B cell (primary cell): ENCODE measurements around the gene VPS54. TPM values are rescaled to one million over a fixed set of nuclear protein-coding genes. Genes with fewer than 3 reads are reported as not detected.

Experiments used
- ATAC-seq: fragments of 200-7000 bp; cut with Tn5 transposase; one replicate; pipeline ENCODE4 v1.10.0; 2021; ENCODE audit warnings: low read depth, mild to moderate bottlenecking, moderate number of reproducible peaks, moderate library complexity
- CTCF ChIA-PET: fragments of 350-600 bp; sonication (Branson Sonifier 250); formaldehyde crosslinking; loops from one replicate; lab custom pipeline; 2021; ENCODE audit warnings: antibody characterized with exemption, inconsistent platforms; lab: Charles Lee
- POLR2A ChIA-PET: fragments of 350-600 bp; sonication (Branson Sonifier 250); formaldehyde crosslinking; loops from one replicate; lab custom pipeline; 2021; ENCODE audit warnings: antibody characterized with exemption; lab: Charles Lee
- DNase-seq: peaks from one replicate; pipeline ENCODE4 v3.0.0; 2013
- H2AFZ ChIP-seq: 2 replicates; pipeline ENCODE4 v1.6.1; 2012; ENCODE audit warnings: mild to moderate bottlenecking, low read depth, low read length; ENCODE audit not compliant: insufficient read depth, poor library complexity, severe bottlenecking
- H3K27ac ChIP-seq, 2 donors: 1 replicate in 1 of 2; 2 replicates in 1 of 2; pipeline ENCODE4 v1.5.1; 2012 to 2013; ENCODE audit warnings: low read length in 2 of 2, mild to moderate bottlenecking in 2 of 2, moderate library complexity in 1 of 2
- H3K27me3 ChIP-seq, 4 experiments: fragments of 200-600 bp in 1 of 4; sonication (generic) in 1 of 4; replicated peaks in 1 of 4; 1 replicate in 2 of 4; 2 replicates in 2 of 4; pipeline versions ENCODE4 v1.6.1 to v1.7.0; 2013 to 2016; ENCODE audit warnings: low read length in 3 of 4, mild to moderate bottlenecking in 2 of 4, mixed read lengths in 1 of 4, moderate library complexity in 1 of 4; ENCODE audit not compliant: insufficient read depth in 4 of 4, control insufficient read depth in 3 of 4; ENCODE audit errors: control extremely low read depth in 1 of 4
- H3K36me3 ChIP-seq, 2 experiments: replicated peaks in 1 of 2; 1 replicate in 1 of 2; 2 replicates in 1 of 2; pipeline versions ENCODE4 v1.6.1 to v1.7.1; 2013; ENCODE audit warnings: low read length in 1 of 2; ENCODE audit not compliant: insufficient read depth in 2 of 2, control insufficient read depth in 1 of 2; ENCODE audit errors: control extremely low read depth in 1 of 2, extremely low read depth in 1 of 2
- H3K4me1 ChIP-seq, 2 donors: fragments of 200-600 bp in 1 of 2; sonication (generic) in 1 of 2; 1 replicate in 1 of 2; 2 replicates in 1 of 2; pipeline versions ENCODE4 v1.5.1 to v1.6.1; 2013 to 2017; ENCODE audit warnings: low read length in 2 of 2; ENCODE audit not compliant: control insufficient read depth in 2 of 2, insufficient read depth in 2 of 2
- H3K4me2 ChIP-seq: replicated peaks from 2 replicates; pipeline ENCODE3; 2012; ENCODE audit warnings: mild to moderate bottlenecking, low read depth, low read length; ENCODE audit not compliant: poor library complexity, severe bottlenecking
- H3K4me3 ChIP-seq, 5 experiments: fragments of 200-600 bp in 1 of 5; sonication (generic) in 1 of 5; 1 replicate in 3 of 5; 2 replicates in 2 of 5; pipeline versions ENCODE4 v1.5.1 to v1.7.0; 2011 to 2016; ENCODE audit warnings: low read length in 4 of 5, mild to moderate bottlenecking in 4 of 5, low read depth in 2 of 5, control low read depth in 1 of 5, moderate library complexity in 1 of 5; ENCODE audit not compliant: insufficient read depth in 1 of 5; ENCODE audit errors: control extremely low read depth in 1 of 5, extremely low read depth in 1 of 5
- H3K79me2 ChIP-seq: fragments of 200-600 bp; sonication (generic); one replicate; pipeline ENCODE4 v1.6.0; 2016; ENCODE audit warnings: low read length; ENCODE audit not compliant: control insufficient read depth, insufficient read depth
- H3K9ac ChIP-seq: fragments of 200-600 bp; sonication (generic); 2 replicates; pipeline ENCODE4 v1.6.1; 2017; ENCODE audit warnings: mild to moderate bottlenecking, low read length, moderate library complexity
- H3K9me3 ChIP-seq, 3 donors: one replicate each; pipeline versions ENCODE4 v1.6.1 to v1.7.1; 2013; ENCODE audit warnings: low read length in 2 of 3; ENCODE audit not compliant: control insufficient read depth in 2 of 3, insufficient read depth in 1 of 3; ENCODE audit errors: control extremely low read depth in 1 of 3
- H4K20me1 ChIP-seq: 2 replicates; pipeline ENCODE4 v1.6.0; 2012; ENCODE audit warnings: mild to moderate bottlenecking, low read length; ENCODE audit not compliant: insufficient read depth, control insufficient read depth, poor library complexity, severe bottlenecking
- H3K27ac Mint-ChIP-seq: one replicate; pipeline ENCODE4 v1.8.0; 2021; ENCODE audit warnings: mixed read lengths
- H3K27me3 Mint-ChIP-seq: one replicate; pipeline ENCODE4 v1.8.0; 2021; ENCODE audit warnings: mixed read lengths
- H3K4me1 Mint-ChIP-seq: one replicate; pipeline ENCODE4 v1.8.0; 2021; ENCODE audit warnings: mixed read lengths
- H3K4me3 Mint-ChIP-seq: one replicate; pipeline ENCODE4 v1.8.0; 2021; ENCODE audit warnings: mixed read lengths
- H3K9me3 Mint-ChIP-seq: one replicate; pipeline ENCODE4 v1.8.0; 2022; ENCODE audit warnings: mixed read lengths; ENCODE audit not compliant: insufficient read depth
- EZH2 ChIP-seq: IDR thresholded peaks from 2 replicates; pipeline ENCODE4 v1.6.1; 2012; ENCODE audit warnings: borderline replicate concordance, low read depth, mild to moderate bottlenecking, moderate library complexity, low read length; ENCODE audit not compliant: insufficient read depth, poor library complexity, severe bottlenecking
- WGBS: methylation state at CpG from one replicate; pipeline ENCODE4 v1.1.5; 2013; ENCODE audit warnings: missing lambda C conversion rate; ENCODE audit not compliant: insufficient coverage; 5-methylcytosine and 5-hydroxymethylcytosine counted together
- intact Hi-C: fragments of 100-400 bp; cut with micrococcal nuclease; formaldehyde crosslinking; loops from one replicate; pipeline ENCODE4 v1.10.0; 2022
- polyA plus RNA-seq: library from polyadenylated mRNA; depleted of rRNA; stranded (reverse); fragments of >200 nt; gene quantifications from 2 replicates; pipeline ENCODE4 v1.2.3, GENCODE V29; 2012
- total RNA-seq, 2 donors: library from RNA; stranded (reverse); fragments of 120-200 nt in 1 of 2; gene quantifications; 1 replicate in 1 of 2; 2 replicates in 1 of 2; pipeline versions ENCODE4 v1.2.3 to v1.2.4, GENCODE V29; 2013 to 2022
- TF ChIP-seq, protein P1 (sequence below): fragments of 200-600 bp; IDR thresholded peaks from one replicate; pipeline ENCODE4 v1.8.0; 2022; ENCODE audit warnings: antibody characterized with exemption, mild to moderate bottlenecking

Gene VPS54
- total and polyA plus RNA-seq, 2 donors (not counting 1 experiment from before 2014, with no cell fraction given): 6.2 to 13.2 TPM

- Mint-ChIP-seq H3K9me3 (no peaks in the 10 kb centered on the region), H3K4me1 (peaks cover 23% of the 10 kb centered on the region), H3K27ac (no peak overlapping the region), H3K4me3 (no peak overlapping the region), H3K27me3 (no peaks in the 10 kb centered on the region)
- Histone ChIP-seq H3K4me2 (no peak overlapping the region), H3K9ac (no peak overlapping the region), H3K4me3 (no peak overlapping the region), H3K9me3 (no peaks in the 10 kb centered on the region), H3K36me3 (peaks cover 0 to 2% of the 10 kb centered on the region in 2 experiments), H2AFZ (no peak overlapping the region), H3K4me1 (peaks cover 7 to 12% of the 10 kb centered on the region in 2 donors), H3K79me2 (peaks cover 51% of the 10 kb centered on the region), H4K20me1 (peaks cover 12% of the 10 kb centered on the region), H3K27ac (no peak overlapping the region), H3K27me3 (no peaks in the 10 kb centered on the region)
- POLR2A ChIA-PET: no interaction called here
- no CpG with 5 or more reads among the region's 1 CpG for WGBS
- CTCF ChIA-PET: no interaction called here
- DNase-seq (no peak), ATAC-seq (no peak)
- TF ChIP-seq EZH2: no peak
- TF ChIP-seq, protein P1, sequence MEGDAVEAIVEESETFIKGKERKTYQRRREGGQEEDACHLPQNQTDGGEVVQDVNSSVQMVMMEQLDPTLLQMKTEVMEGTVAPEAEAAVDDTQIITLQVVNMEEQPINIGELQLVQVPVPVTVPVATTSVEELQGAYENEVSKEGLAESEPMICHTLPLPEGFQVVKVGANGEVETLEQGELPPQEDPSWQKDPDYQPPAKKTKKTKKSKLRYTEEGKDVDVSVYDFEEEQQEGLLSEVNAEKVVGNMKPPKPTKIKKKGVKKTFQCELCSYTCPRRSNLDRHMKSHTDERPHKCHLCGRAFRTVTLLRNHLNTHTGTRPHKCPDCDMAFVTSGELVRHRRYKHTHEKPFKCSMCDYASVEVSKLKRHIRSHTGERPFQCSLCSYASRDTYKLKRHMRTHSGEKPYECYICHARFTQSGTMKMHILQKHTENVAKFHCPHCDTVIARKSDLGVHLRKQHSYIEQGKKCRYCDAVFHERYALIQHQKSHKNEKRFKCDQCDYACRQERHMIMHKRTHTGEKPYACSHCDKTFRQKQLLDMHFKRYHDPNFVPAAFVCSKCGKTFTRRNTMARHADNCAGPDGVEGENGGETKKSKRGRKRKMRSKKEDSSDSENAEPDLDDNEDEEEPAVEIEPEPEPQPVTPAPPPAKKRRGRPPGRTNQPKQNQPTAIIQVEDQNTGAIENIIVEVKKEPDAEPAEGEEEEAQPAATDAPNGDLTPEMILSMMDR: no peak
- intact Hi-C loops: loop anchor here (5.0 kb wide), 2 partner anchors 172 to 427 kb away; partner anchors contain the start of genes MDH1, UGP2 and WDPCP
Observed at GRCh38 chr2:64014628-64015027, 4.6 kb downstream of the VPS54 start.

DNA sequence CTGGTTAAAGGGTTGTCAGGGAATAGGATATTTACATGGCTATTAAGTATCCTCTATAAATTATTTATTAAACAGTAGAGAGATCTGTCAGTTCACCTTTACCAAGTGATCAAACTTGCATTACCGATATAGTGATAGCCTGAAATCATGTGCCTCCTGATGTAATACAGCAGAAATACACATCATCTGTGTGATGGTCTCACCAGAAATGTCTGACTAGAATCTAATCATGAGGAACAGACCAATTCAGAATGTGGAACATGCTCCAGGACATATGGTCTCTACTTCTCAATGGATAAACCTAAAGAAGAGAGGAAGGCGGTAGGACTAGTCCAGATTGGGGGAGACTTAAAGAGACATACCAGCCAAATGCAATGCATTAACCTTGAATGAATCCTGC, 6.2 kb downstream of the VPS54 start:
- Mint-ChIP-seq H3K27ac (no peak overlapping the region), H3K4me3 (no peak overlapping the region), H3K27me3 (no peaks in the 10 kb centered on the region), H3K9me3 (no peaks in the 10 kb centered on the region), H3K4me1 (peaks cover 18% of the 10 kb centered on the region)
- DNase-seq (no peak), ATAC-seq (no peak)
- TF ChIP-seq, protein P1: no peak
- TF ChIP-seq EZH2: no peak
- no peak overlapping the region for H3K4me3 ChIP-seq
- peaks cover 0 to 6% of the 10 kb centered on the region in 2 donors for H3K4me1 ChIP-seq
- intact Hi-C loops: no loop called here
- H4K20me1 ChIP-seq: peaks cover 25% of the 10 kb centered on the region
- peaks cover 54% of the 10 kb centered on the region for H3K79me2 ChIP-seq
- CTCF ChIA-PET: no interaction called here
- no peaks in the 10 kb centered on the region for H3K9me3 ChIP-seq
- WGBS: 100% methylated on average over 1 of the region's 2 CpGs
- H3K27ac ChIP-seq: no peak overlapping the region
- no peak overlapping the region for H3K9ac ChIP-seq
- H3K36me3 ChIP-seq: peaks cover 0 to 2% of the 10 kb centered on the region in 2 experiments
- no peak overlapping the region for H3K4me2 ChIP-seq
- no peaks in the 10 kb centered on the region for H3K27me3 ChIP-seq
- no peak overlapping the region for H2AFZ ChIP-seq
- POLR2A ChIA-PET: interaction anchor here (0.7 kb wide), 1 partner anchor 10 kb away, joined by 8 read pairs; no protein-coding TSS in a partner anchor
